K562 (cell line): ENCODE data around the gene HOXB5. TPM values are rescaled to one million over a fixed set of nuclear protein-coding genes. Genes with fewer than 3 reads are reported as not detected.

Source experiments
- BDP1 ChIP-seq: IDR thresholded peaks from 3 replicates; pipeline ENCODE4 v1.6.1; 2011; ENCODE audit not compliant: insufficient read length, insufficient read depth
- CHCHD3 ChIP-seq: fragments of 250-450 bp; sonication (Bioruptor Pico); IDR thresholded peaks from 2 replicates; pipeline ENCODE4 v2.1.2; 2022; ENCODE audit warnings: mild to moderate bottlenecking
- DIDO1 ChIP-seq: fragments of 450-650 bp; IDR thresholded peaks from 2 replicates; pipeline ENCODE4 v1.6.1; 2016; ENCODE audit warnings: low read depth, missing biosample characterization, missing genetic modification characterization
- FOXP1 ChIP-seq: sonication (generic); formaldehyde crosslinking; IDR thresholded peaks from 2 replicates; pipeline ENCODE4 v1.8.0; 2022; ENCODE audit warnings: mild to moderate bottlenecking, missing genetic modification reagents
- GTF2B ChIP-seq: IDR thresholded peaks from 2 replicates; pipeline ENCODE4 v1.6.1; 2011; ENCODE audit not compliant: insufficient read length; ENCODE audit errors: extremely low read depth
- HCFC1 ChIP-seq: IDR thresholded peaks from 2 replicates; pipeline ENCODE4 v1.6.1; 2012; ENCODE audit warnings: low read depth, low read length, improper control_type of control experiment
- HES1 ChIP-seq: fragments of 450-650 bp; IDR thresholded peaks from 2 replicates; pipeline ENCODE4 v1.6.1; 2016; ENCODE audit warnings: low read depth, mild to moderate bottlenecking, moderate library complexity
- KDM2B ChIP-seq: fragments of 250-450 bp; sonication (Bioruptor Pico); IDR thresholded peaks from 2 replicates; pipeline ENCODE4 v1.8.0; 2021; ENCODE audit warnings: mild to moderate bottlenecking, moderate library complexity
- POLR2AphosphoS2 ChIP-seq: IDR thresholded peaks from 2 replicates; pipeline ENCODE4 v1.6.1; 2012; ENCODE audit warnings: low read length, improper control_type of control experiment
- RAD51 ChIP-seq: fragments of 450-650 bp; IDR thresholded peaks from 2 replicates; pipeline ENCODE4 v1.7.1; 2016; ENCODE audit warnings: low read depth, mild to moderate bottlenecking, borderline replicate concordance
- SOX6 ChIP-seq: fragments of 450-650 bp; IDR thresholded peaks from 2 replicates; pipeline ENCODE4 v1.6.1; 2014; ENCODE audit warnings: mild to moderate bottlenecking
- TCF7 ChIP-seq: sonication (generic); IDR thresholded peaks from 2 replicates; pipeline ENCODE4 v1.6.1; 2016; ENCODE audit warnings: antibody characterized with exemption, borderline replicate concordance
- ZBTB11 ChIP-seq, 3 experiments: fragments of 200-800 bp in 1 of 3; fragments of 250-450 bp in 1 of 3; fragments of 450-650 bp in 1 of 3; sonication (Bioruptor Pico) in 1 of 3; sonication (Bioruptor generic) in 1 of 3; formaldehyde crosslinking in 1 of 3; IDR thresholded peaks; 2 replicates each; pipeline versions ENCODE4 v1.6.1 to v1.8.0; 2016 to 2022; ENCODE audit warnings: mild to moderate bottlenecking in 2 of 3, missing genetic modification characterization in 2 of 3, missing compliant biosample characterization in 1 of 3, moderate library complexity in 1 of 3
- ZFPM2 ChIP-seq: fragments of 250-450 bp; sonication (Bioruptor Pico); IDR thresholded peaks from 2 replicates; pipeline ENCODE4 v1.5.1; 2022; ENCODE audit warnings: mild to moderate bottlenecking
- ZKSCAN1 ChIP-seq: fragments of 150-350 bp; IDR thresholded peaks from 2 replicates; pipeline ENCODE4 v1.6.1; 2016; ENCODE audit warnings: low read depth, low read length
- ZNF395 ChIP-seq: fragments of 200-800 bp; sonication (Bioruptor generic); IDR thresholded peaks from 2 replicates; pipeline ENCODE4 v1.6.1; 2017; ENCODE audit warnings: missing genetic modification characterization, missing compliant biosample characterization
- ZNF592 ChIP-seq: fragments of 450-650 bp; IDR thresholded peaks from 2 replicates; pipeline ENCODE4 v1.6.1; 2017; ENCODE audit warnings: antibody characterized with exemption, mild to moderate bottlenecking
- polyA plus RNA-seq, 8 experiments: library from polyadenylated mRNA; depleted of rRNA in 4 of 8; stranded (reverse) in 5 of 8; unstranded in 3 of 8; fragments of >200 nt; fragmentation: Nextera tagmentation in 2 of 8; fragmentation: Illumina TruSeq in 1 of 8; extraction: Ambion mirVana in 2 of 8; extraction: Trizol in 1 of 8; gene quantifications; 2 replicates each; pipeline versions ENCODE4 v1.2.1 to v1.2.3, GENCODE V29; 2011 to 2014; ENCODE audit warnings: inconsistent platforms in 1 of 8, missing spikeins in 1 of 8
- total RNA-seq, 7 experiments: library from RNA; depleted of rRNA in 6 of 7; stranded (reverse); fragments of >200 nt in 6 of 7; fragmentation: Illumina TruSeq in 2 of 7; extraction: Trizol in 2 of 7; gene quantifications; 2 replicates each; pipeline versions ENCODE4 v1.2.1 to v1.2.3, GENCODE V29; 2011 to 2021; ENCODE audit warnings: low replicate concordance in 1 of 7

HOXB5 gene
- total and polyA plus RNA-seq, 9 of the 15 experiments (the other 6 are each of a cell fraction or from before 2014, with no cell fraction given), result 0.24 to 2.7 (median 0.65) TPM

- TF ChIP-seq ZBTB11 (CRISPR knock-in tag; IDR thresholded peaks at IDR 0.05) (peak in 1 of 3 experiments; percentile 53; a peak in 1 of 6 replicates), SOX6 (peak; percentile 77), HES1 (peak; percentile 74), GTF2B (peak; percentile 64), TCF7 (no peak; the same call in 1 of the 2 replicates), ZKSCAN1 (no peak; the same call in 1 of the 2 replicates), CHCHD3 (0 out of 2 replicates have a peak, but pooled peaks have one; percentile 51), POLR2AphosphoS2 (no peak), BDP1 (no peak), DIDO1 (tag) (no peak), KDM2B (no peak), HCFC1 (no peak), ZNF395 (CRISPR knock-in tag) (peak; percentile 60; the same call in 1 of the 2 replicates), ZNF592 (peak; percentile 94), RAD51 (no peak), FOXP1 (CRISPR knock-in tag) (0 out of 2 replicates have a peak, but pooled peaks have one; percentile 25), ZFPM2 (CRISPR knock-in tag) (no peak)
Measured at GRCh38 chr17:48630925-48631692, 37.5 kb upstream of the HOXB5 start (continued).
